Measurements from ENCODE around the gene SRPX.

- TF ChIP-seq CTCF (IDR thresholded peaks at IDR 0.05) (no peak), POLR2A (IDR thresholded peaks at IDR 0.05) (no peak)
Measured at GRCh38 chrX:38154340-38154739, 66.3 kb downstream of the SRPX start.

Data from Peyer's patch (tissue), 4 donors.